ENCODE results near the gene ACER2.

ACER2 gene

GRCh38 chr9:19376931-19377330, 31.9 kb upstream of the ACER2 start:
- peaks cover 29% of the 10 kb centered on the region for H3F3A ChIP-seq (ENCODE audit: insufficient read depth, low read length)
- no peak overlapping the region for H2AFZ ChIP-seq (ENCODE audit: low read length)
- peak overlapping the region; percentile 85 for H3K4me2 ChIP-seq (ENCODE audit: low read length)
- H3K9ac ChIP-seq (ENCODE audit: low read length), result no peak overlapping the region; the same call in 1 of the 2 replicates
- peak overlapping the region; percentile 94 for H3K4me3 ChIP-seq (ENCODE audit: low read depth, low read length, poor library complexity, severe bottlenecking)
- peaks cover 71% of the 10 kb centered on the region for H3K36me3 ChIP-seq (ENCODE audit: insufficient read depth, low read length)
- TF ChIP-seq EZH2 (IDR thresholded peaks at IDR 0.05; ENCODE audit: borderline replicate concordance, low read length) (no peak), CTCF (IDR thresholded peaks at IDR 0.05; ENCODE audit: low read length) (no peak)
- H3K27me3 ChIP-seq (ENCODE audit: insufficient read depth, low read length), result no peaks in the 10 kb centered on the region
- no peak overlapping the region for H3K27ac ChIP-seq (ENCODE audit: low read depth, low read length, poor library complexity, severe bottlenecking)
- H3K9me2 ChIP-seq (ENCODE audit: low read depth, low read length), result no peaks in the 10 kb centered on the region
- H4K20me1 ChIP-seq (ENCODE audit: insufficient read depth, low read length), result no peaks in the 10 kb centered on the region
- no peaks in the 10 kb centered on the region for H3K9me3 ChIP-seq (ENCODE audit: low read length)
- peaks cover 31% of the 10 kb centered on the region for H3K4me1 ChIP-seq (ENCODE audit: insufficient read depth, low read length, severe bottlenecking)
- H3K79me2 ChIP-seq (ENCODE audit: insufficient read depth, low read length), result peaks cover 19% of the 10 kb centered on the region

GRCh38 chr9:19378164-19378563, 30.6 kb upstream of the ACER2 start:
- H3F3A ChIP-seq (ENCODE audit: insufficient read depth, low read length), result peaks cover 22% of the 10 kb centered on the region
- TF ChIP-seq CTCF (IDR thresholded peaks at IDR 0.05; ENCODE audit: low read length) (no peak), EZH2 (IDR thresholded peaks at IDR 0.05; ENCODE audit: borderline replicate concordance, low read length) (no peak)
- peaks cover 19% of the 10 kb centered on the region for H3K79me2 ChIP-seq (ENCODE audit: insufficient read depth, low read length)
- H3K9ac ChIP-seq (ENCODE audit: low read length), result peak overlapping the region; percentile 89
- no peaks in the 10 kb centered on the region for H3K9me3 ChIP-seq (ENCODE audit: low read length)
- H3K4me1 ChIP-seq (ENCODE audit: insufficient read depth, low read length, severe bottlenecking), result peaks cover 31% of the 10 kb centered on the region
- peaks cover 66% of the 10 kb centered on the region for H3K36me3 ChIP-seq (ENCODE audit: insufficient read depth, low read length)
- peak overlapping the region; percentile 85 for H3K4me2 ChIP-seq (ENCODE audit: low read length)
- no peaks in the 10 kb centered on the region for H4K20me1 ChIP-seq (ENCODE audit: insufficient read depth, low read length)
- H3K4me3 ChIP-seq (ENCODE audit: low read depth, low read length, poor library complexity, severe bottlenecking), result peak overlapping the region; percentile 94
- no peaks in the 10 kb centered on the region for H3K27me3 ChIP-seq (ENCODE audit: insufficient read depth, low read length)
- H3K27ac ChIP-seq (ENCODE audit: low read depth, low read length, poor library complexity, severe bottlenecking), result peak overlapping the region; percentile 77
- no peak overlapping the region for H2AFZ ChIP-seq (ENCODE audit: low read length)
- no peaks in the 10 kb centered on the region for H3K9me2 ChIP-seq (ENCODE audit: low read depth, low read length)

GRCh38 chr9:19378647-19379046, 30.2 kb upstream of the ACER2 start:
- Histone ChIP-seq H3K27ac (ENCODE audit: low read depth, low read length, poor library complexity, severe bottlenecking) (peak overlapping the region; percentile 77), H3K9me2 (ENCODE audit: low read depth, low read length) (no peaks in the 10 kb centered on the region), H3K4me3 (ENCODE audit: low read depth, low read length, poor library complexity, severe bottlenecking) (peak overlapping the region; percentile 94), H2AFZ (ENCODE audit: low read length) (no peak overlapping the region), H3K9ac (ENCODE audit: low read length) (peak overlapping the region; percentile 89), H3K4me1 (ENCODE audit: insufficient read depth, low read length, severe bottlenecking) (peaks cover 31% of the 10 kb centered on the region), H3K27me3 (ENCODE audit: insufficient read depth, low read length) (no peaks in the 10 kb centered on the region), H3K4me2 (ENCODE audit: low read length) (peak overlapping the region; percentile 85), H3K9me3 (ENCODE audit: low read length) (no peaks in the 10 kb centered on the region), H3K36me3 (ENCODE audit: insufficient read depth, low read length) (peaks cover 61% of the 10 kb centered on the region), H3K79me2 (ENCODE audit: insufficient read depth, low read length) (peaks cover 19% of the 10 kb centered on the region), H4K20me1 (ENCODE audit: insufficient read depth, low read length) (no peaks in the 10 kb centered on the region), H3F3A (ENCODE audit: insufficient read depth, low read length) (peaks cover 19% of the 10 kb centered on the region)
- TF ChIP-seq CTCF (IDR thresholded peaks at IDR 0.05; ENCODE audit: low read length), result no peak
